Endothelial cell of umbilical vein (primary cell): ENCODE measurements around the gene FAM228B.

ENCODE experiments used
- CTCF ChIP-seq, 2 donors: IDR thresholded peaks; 1 replicate in 1 of 2; 2 replicates in 1 of 2; pipeline ENCODE4 v1.5.1; 2011; ENCODE audit warnings: low read length in 2 of 2, mild to moderate bottlenecking in 2 of 2, moderate library complexity in 2 of 2, control low read depth in 1 of 2, inconsistent platforms in 1 of 2, low read depth in 1 of 2; ENCODE audit not compliant: insufficient read depth in 1 of 2; ENCODE audit errors: extremely low read depth in 1 of 2
- EZH2 ChIP-seq: IDR thresholded peaks from 2 replicates; pipeline ENCODE4 v1.6.1; 2012; ENCODE audit warnings: borderline replicate concordance, low read depth, mild to moderate bottlenecking, moderate library complexity, low read length, inconsistent platforms; ENCODE audit not compliant: severe bottlenecking
- FOS ChIP-seq: IDR thresholded peaks from 2 replicates; pipeline ENCODE4 v1.6.1; 2011; ENCODE audit warnings: mild to moderate bottlenecking, low read length, moderate library complexity, borderline replicate concordance; ENCODE audit not compliant: insufficient read depth
- JUN ChIP-seq: IDR thresholded peaks from 2 replicates; pipeline ENCODE4 v1.6.1; 2011; ENCODE audit warnings: borderline replicate concordance, low read depth; ENCODE audit not compliant: insufficient read length, insufficient read depth
- POLR2A ChIP-seq: IDR thresholded peaks from 2 replicates; pipeline ENCODE4 v1.6.1; 2012; ENCODE audit warnings: low read depth, mild to moderate bottlenecking, control low read depth, low read length
- POLR2AphosphoS5 ChIP-seq: IDR thresholded peaks from 2 replicates; pipeline ENCODE4 v1.6.1; 2012; ENCODE audit warnings: low read depth, mild to moderate bottlenecking, control low read depth, low read length, moderate library complexity; ENCODE audit not compliant: insufficient read depth

- no peak for TF ChIP-seq FOS
- no peak for TF ChIP-seq CTCF (IDR thresholded peaks at IDR 0.05; ENCODE audit: extremely low read depth in 1 of 2, insufficient read depth in 1 of 2, low read depth in 1 of 2, low read length in 2 of 2)
- no peak for TF ChIP-seq POLR2AphosphoS5
- TF ChIP-seq JUN = no peak
- TF ChIP-seq POLR2A = no peak
- no peak for TF ChIP-seq EZH2
Observed at GRCh38 chr2:24191848-24192247, 68.6 kb downstream of the FAM228B start.
